Epidermal melanocyte (primary cell): ENCODE data around the gene RAX.

Experiments
- DNase-seq: peaks from one replicate; pipeline ENCODE4 v3.0.0; 2011; ENCODE audit warnings: low spot score; ENCODE audit not compliant: insufficient read length

RAX gene

DNA sequence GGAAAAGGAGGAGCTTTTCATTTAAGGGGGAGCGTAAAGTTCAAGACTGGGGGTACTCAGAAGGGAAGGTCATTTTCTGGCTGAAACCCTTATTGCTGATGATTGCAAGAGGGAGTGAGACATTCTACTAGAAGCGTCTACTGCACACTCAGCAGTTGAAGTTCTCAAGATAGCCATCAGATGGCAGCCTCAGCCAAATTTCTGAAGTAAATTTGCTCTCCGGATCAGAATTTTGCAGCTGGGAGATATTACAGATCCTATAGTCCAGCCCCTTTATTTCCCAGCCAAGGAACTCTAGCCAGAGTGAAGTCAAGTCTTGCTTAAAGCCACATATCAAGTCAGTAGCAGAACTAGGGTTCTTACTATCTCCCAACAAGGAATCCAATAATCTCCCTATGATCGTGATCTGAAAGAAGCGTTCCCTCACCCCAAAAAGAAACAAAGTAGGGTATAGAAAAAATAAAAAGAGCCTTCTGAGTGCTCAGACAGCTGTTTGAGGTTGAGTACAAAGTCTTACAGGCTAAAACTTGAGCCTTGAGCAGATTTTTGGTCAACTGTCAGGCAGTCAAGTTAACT lies 24.0 kb downstream of the RAX start:
- peak; percentile 84 for DNase-seq

DNA sequence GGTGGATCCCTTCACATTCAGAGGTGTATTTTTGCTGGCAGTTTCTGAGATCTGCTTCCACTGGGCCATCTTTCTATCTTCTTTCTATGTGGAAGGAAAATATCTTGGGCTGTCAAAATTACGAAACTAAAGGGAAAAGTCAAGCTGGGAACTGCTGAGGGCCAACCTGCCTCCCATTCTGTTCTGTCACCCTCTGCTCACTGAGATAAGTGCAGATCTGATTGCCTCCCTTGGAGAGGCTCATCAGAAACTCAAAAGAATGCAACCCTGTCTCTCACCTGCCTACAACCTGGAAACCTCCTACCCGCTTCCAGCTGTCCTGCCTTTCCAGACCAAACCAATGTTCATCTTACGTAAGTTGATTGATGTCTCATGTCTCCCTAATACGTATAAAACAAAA lies 26.5 kb downstream of the RAX start:
- DNase-seq, result no peak

DNA sequence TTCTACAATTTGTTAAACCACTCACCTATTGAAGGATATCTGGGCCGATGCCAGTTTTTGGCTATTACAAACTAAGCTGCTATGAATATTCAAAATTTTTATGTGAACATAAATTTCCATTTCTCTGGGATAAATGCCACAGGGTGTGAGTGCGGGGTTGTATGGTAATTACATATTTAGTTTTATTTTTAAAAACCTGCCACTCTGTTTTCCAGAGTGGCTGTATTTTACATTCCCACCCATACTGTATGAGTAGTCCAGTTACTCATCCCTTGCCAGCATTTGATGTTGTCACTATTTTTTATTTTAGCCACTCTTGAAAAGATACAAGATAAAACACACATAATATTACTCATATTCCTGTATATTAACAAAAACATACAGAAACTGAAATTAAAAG lies 30.3 kb downstream of the RAX start:
- no peak for DNase-seq

DNA sequence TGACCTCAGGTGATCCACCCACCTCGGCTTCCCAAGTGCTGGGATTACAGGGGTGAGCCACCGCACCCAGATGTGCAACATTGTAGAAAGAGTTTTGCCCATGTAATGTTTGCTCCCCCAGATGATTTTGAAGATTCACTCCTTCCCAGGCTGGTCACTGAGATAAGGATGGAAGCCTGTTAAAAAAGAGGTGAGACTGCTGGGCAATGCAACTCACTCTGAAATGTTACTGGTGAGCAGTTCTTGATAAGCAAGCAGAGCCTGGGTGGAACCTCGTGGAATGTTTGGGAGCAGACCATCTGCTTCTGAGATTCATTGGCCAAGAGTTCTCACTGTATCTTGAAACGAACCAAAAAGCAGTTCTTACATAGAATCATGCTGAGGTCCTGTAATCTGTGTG lies 33.6 kb downstream of the RAX start:
- DNase-seq, result no peak

DNA sequence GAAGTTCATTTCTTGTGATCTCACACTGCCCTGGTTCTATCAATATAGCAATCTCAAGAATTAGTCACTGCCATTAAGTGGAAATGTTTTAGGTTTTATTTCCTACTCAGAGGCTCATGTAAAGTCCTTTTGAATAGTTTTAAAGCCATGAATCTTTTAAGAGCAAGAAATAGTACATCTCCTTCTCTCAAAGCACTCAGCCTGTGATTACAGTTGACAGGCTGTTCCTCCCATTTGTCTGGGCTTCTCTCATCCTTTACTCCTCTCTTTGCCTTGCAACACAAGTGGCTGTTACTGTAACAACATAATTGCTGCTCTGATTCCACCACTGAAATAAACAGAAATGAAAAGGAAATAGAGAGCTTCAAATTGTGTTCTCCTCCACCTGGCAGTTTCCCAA lies 34.9 kb downstream of the RAX start:
- no peak for DNase-seq

DNA sequence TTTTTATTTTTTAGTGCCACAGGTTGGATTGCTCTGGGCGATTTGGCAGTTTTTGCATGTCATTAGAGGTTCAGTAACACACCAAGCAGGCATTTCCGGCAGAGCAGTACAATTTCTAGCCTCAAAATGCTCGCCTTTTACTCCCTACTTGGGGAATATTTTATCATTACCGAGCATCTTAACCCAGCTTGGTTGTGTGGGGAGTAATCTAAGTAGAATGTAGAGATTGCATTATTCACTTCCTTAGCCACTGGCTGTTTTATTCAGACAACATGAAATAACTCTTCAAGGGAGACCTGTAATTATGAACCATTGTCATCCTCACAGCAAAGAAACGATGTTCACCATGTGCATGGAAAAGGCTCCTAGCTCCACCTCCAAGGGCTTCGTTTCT lies 40.2 kb downstream of the RAX start:
- no peak for DNase-seq

DNA sequence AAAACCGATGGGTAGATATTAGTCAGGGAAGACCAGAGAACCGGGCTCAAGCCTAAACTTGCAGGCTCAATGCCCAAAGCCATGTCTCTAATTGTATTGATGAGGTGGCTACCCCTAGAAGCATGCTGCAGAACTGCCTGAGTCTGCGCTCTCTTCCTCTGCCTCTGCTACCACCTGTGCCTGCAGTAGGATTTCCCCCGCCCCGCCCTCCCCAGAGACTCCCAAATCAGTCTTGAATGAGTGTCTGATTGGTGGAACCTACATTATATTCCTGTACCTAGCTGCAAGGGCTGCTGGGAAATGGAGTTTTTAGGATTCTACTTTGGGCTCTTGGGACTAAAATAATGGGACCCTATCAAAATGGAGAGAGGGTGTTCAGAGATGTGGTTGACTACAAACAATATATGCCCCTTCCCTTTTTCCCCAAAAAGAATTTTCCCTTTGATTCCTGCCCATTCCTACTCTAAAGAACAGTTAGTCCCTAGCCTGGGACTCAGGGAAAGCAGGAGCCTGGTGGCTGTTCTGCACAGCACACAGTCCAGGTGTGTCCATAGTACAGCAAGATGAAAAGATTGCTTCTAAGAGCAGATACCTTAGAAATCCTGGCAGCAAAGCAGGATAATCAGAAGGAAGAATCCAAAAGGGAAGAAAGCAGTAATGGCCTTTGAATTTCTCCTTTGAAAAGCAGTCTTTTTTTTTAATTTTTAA lies 40.8 kb downstream of the RAX start:
- no peak for DNase-seq

DNA sequence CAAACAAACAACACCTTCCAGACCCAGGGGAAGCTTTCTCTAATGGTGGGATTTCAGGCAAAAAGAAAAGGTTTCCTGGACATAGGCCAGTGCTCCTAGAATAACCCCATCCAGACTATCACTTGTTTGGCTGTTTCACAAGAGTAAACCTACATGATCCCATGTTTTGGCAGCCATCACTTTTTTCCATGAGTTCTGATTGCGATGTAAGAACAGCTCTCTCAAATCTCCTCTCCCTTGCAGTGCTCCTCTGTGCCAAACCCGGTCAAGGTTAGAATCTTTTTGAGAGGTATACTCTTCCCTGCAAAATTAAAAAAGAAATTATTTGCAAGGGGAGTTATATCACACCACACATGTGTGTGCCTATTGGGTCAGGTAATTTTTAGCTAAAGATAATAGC lies 41.4 kb downstream of the RAX start:
- no peak for DNase-seq

DNA sequence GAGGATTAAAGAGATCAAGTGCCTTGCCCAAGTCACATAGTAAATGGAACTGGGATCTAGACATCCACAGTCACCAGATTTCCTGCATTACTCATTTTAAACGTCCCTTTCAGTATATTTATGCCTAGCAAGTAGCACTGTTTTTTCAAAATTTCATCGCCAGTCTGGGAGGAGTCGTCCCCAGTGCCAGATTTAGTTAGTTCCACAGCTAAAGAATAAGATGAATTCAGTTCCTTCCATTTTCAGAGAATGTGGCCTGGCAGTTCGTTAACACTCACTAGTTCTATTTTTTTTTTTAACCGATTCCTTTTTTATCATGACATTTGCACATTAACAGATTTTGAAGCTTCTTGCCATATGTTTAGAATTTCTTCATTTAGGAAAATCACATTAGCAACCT lies 42.1 kb downstream of the RAX start:
- DNase-seq, result no peak

DNA sequence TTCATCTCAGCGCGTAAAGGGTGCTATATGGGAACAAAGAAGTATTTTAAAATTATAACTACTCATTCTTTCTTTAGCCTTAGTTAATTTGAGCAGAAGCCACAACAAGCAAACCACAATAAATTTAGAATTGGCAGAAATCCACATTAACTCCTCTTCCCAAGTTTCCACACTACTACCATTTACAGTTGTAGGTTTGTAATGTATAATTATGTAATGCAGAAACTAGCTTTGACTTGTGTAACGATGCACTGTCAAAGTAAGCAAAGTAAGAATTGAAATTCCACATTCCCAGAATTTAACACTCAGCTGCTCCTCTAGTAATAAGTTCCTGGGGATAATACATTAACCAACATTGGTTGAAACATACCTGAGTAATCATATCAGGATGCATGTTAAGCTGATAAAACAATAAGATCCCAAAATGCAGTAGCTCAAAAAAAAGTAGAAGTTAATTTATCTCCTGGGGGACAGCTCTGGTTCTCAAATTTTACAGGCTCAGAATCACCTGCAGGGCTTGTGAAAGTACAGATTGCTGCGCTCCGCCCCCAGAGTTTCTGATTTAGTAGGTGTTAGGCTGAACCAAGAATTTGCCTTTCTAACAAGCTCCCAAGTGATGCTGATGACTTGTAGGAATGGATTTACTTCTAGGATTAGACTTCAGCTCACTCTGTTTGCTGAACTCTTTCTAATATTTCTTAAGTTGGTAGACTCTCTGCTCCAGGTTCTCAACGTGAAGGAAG lies 43.4 kb downstream of the RAX start:
- DNase-seq, result no peak

DNA sequence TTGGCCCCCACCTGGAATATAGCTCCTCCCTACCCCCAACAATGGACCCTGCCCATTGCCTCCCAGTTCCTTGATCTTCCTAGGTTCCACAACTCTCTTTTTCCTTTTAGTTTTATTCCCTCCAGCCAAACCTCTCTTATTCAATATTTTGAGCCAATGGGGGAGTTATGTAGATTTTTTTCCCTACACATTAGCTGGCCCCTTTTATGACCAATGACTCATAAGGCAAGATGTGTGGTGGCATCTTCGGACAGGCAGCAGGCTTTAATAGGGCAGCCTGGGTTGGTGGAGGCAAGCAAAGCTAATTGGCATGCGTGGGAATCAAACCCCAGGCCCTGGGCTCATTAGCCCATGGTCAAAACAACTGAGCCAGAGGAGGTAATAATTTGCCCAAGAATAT lies 44.1 kb downstream of the RAX start:
- DNase-seq, result no peak

DNA sequence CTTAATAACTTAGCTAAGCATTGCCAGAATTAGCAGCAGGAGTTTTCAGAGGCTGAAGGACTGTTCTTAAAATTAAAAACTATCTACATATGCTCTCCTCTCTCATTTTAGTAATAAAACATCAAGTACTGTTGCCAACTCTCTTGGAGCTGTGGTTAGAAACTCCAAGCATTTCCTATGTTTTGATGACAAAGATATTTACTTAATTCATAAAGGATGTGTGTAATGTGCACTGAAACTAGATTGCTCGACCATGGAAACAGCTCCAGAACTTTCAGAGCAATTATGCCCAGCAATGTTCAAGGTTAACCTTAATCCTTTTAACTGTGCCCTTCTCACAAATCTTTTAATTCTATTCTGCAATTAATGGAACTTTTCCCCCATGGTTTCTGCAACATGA lies 44.9 kb downstream of the RAX start:
- DNase-seq, result no peak

DNA sequence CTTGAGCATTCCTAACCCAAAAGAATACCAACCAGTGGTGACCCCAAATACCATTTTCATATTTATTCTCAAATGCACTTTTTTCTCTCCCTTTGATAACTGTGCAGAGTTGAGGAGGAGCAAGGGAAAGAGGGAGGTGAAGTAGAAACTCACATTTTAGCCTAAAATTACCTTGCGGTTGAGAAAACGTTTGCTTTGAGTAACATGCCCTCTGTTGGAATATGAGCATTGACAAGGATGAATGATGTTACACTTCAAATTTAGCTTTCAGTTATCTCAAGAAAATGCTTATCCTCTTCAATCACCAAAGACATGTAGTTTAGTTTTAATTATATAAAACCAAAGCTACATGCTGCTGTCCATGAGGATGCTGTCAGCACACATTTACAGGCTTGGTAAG lies 50.9 kb downstream of the RAX start:
- no peak for DNase-seq

DNA sequence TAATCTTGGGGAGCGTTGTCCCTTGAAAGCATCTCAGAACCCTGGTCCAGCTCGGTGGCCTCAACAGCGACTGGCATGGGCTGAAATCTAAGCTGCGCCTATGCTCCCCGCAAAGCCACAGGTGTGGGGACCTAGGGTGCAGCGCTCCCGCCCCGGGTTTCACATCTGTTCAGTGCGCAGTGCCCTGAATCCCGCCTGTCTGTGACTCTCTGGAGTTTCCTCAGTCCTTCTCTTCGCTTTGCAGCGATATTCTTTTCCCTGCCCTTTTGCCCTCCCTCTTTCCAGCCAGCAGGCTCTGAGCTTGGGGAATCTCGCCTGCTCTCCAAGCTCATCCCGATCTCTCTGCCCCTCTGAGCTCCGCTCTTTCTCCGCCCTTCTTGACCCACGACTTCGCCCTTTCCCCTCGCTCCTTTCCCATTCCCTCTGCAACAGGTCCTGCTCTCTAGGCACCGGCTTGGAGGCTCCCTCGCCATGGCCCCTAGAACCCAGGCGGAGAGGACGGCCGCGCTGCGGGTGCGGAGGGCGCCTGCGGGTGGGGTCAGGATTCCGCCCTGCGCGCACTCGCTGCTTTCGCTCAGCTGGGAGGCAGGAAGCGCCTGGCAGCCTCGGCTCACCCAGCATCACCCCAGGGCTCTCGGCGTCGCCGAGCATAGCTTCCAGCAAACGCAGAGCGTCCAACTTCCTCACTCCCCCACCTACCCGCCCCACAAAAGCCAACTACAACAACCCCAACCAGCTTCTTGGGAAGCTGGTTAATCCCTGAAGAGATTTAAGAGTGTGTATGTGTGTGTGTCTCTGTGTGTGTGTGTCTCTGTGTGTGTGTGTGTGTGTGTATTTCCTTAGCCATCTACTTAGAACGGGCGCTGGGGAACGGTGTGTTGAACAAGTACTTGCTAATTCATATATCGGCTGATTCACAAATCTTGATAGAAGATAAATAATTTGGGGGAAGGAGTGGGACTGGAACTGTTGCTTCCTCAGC lies 52.2 kb downstream of the RAX start:
- no peak for DNase-seq

DNA sequence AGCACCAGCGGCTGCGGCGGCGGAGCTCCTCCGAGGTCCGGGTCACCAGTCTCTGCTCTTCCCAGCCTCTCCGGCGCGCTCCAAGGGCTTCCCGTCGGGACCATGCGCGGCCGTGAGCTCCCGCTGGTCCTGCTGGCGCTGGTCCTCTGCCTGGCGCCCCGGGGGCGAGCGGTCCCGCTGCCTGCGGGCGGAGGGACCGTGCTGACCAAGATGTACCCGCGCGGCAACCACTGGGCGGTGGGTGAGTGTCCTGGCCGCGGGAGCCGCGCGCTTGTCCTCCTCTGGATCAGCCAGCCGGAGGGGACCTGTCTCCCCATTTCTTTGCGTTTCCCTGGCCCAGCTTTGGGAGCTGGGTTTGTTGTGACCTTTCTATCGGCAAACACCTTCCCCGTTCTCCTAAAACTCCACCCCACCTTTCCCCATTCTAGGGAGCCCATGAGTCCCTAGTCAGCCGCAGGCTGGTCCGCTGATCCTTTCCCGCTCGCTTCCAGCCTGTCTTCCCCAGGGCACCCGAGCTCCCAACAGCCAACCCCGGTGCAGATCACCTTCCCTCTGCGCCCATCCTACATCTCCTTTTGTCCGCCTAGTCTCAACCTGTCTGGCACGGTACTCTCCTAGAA lies 53.0 kb downstream of the RAX start:
- no peak for DNase-seq

DNA sequence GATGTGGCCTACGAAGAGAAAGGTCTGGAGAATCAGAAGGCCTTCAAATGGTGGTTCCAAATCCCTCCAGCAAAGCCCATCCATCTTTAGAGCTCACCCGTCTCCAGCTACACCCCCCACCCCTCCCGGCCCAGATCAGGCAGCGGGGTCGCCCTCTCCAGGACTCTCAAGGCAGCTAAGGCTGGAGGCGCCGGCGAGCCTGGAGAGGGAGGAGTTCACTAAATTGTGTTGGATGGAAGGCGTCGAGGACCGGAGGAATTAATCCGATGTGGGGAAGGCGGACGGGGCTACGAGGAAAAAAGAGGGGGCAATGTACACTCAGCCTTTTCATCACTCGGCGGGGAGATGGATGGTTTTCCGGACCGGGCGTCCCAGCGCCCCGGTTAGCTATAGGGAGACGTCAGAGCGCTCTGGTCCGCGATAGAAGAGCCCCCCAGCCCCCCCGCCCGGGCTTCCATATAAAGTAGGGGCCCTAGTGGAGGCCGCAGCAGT lies 53.5 kb downstream of the RAX start, which contains the start of gene GRP:
Gene GRP (plus strand): TSS at position 487 of the 492 bp plus-strand sequence. CDS start 108 bp downstream, outside the sequence.
- no peak for DNase-seq

DNA sequence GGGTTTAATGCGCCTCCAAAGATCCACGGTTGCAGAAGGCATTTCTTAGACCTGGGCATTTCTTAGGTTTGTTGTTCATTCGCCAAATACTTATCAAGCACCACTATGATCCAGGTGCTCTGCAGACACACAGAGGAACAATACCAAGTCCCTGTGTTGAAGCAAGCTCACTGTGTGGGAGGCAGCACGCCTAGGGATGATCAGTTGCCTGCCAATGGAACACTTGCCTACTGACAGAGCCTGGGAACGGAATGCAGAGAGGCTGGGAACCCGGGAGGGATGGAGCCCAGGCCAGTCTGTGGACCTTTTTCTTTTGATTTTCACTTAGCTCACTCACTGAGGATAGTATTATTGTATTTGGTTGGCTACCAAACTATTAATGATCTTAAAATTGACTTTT lies 55.2 kb downstream of the RAX start:
- DNase-seq, result no peak
